Neural cell (in vitro differentiated cells): ENCODE results near the gene KIF4A.

Experiments used
- EP300 ChIP-seq: fragments of 450-650 bp; conservative IDR thresholded peaks from 2 replicates; pipeline ENCODE4 v1.6.1; 2014; ENCODE audit warnings: antibody characterized with exemption, mild to moderate bottlenecking, moderate library complexity; ENCODE audit not compliant: poor library complexity, severe bottlenecking
- EZH2 ChIP-seq: fragments of 200-600, 300-800 bp; shearing (Covaris generic), sonication (generic); IDR thresholded peaks from 2 replicates; pipeline ENCODE4 v1.6.1; 2014; ENCODE audit warnings: antibody characterized with exemption, low read length, borderline replicate concordance, mild to moderate bottlenecking; ENCODE audit not compliant: insufficient read depth, poor library complexity, severe bottlenecking
- MXI1 ChIP-seq: fragments of 450-650 bp; conservative IDR thresholded peaks from 2 replicates; pipeline ENCODE4 v1.6.1; 2014; ENCODE audit warnings: antibody characterized with exemption, mild to moderate bottlenecking; ENCODE audit not compliant: poor library complexity, severe bottlenecking
- POLR2AphosphoS5 ChIP-seq: IDR thresholded peaks from 2 replicates; pipeline ENCODE4 v1.6.1; 2012
- RAD21 ChIP-seq: fragments of 450-650 bp; conservative IDR thresholded peaks from 2 replicates; pipeline ENCODE4 v1.6.1; 2014; ENCODE audit warnings: antibody characterized with exemption, mild to moderate bottlenecking, moderate library complexity
- SMC3 ChIP-seq: fragments of 450-650 bp; conservative IDR thresholded peaks from 2 replicates; pipeline ENCODE4 v1.6.1; 2014; ENCODE audit warnings: antibody characterized with exemption, mild to moderate bottlenecking, moderate library complexity; ENCODE audit not compliant: poor library complexity
- TAF1 ChIP-seq: IDR thresholded peaks from 2 replicates; pipeline ENCODE4 v1.6.1; 2012; ENCODE audit warnings: low read depth
- TF ChIP-seq, protein P1 (sequence below): fragments of 450-650 bp; IDR thresholded peaks from 2 replicates; pipeline ENCODE4 v1.5.1; 2014; ENCODE audit warnings: antibody characterized with exemption, mild to moderate bottlenecking, moderate library complexity; ENCODE audit not compliant: poor library complexity, severe bottlenecking
- TF ChIP-seq, protein P2 (sequence below): IDR thresholded peaks from 2 replicates; pipeline ENCODE4 v1.6.1; 2012; ENCODE audit warnings: borderline replicate concordance

DNA sequence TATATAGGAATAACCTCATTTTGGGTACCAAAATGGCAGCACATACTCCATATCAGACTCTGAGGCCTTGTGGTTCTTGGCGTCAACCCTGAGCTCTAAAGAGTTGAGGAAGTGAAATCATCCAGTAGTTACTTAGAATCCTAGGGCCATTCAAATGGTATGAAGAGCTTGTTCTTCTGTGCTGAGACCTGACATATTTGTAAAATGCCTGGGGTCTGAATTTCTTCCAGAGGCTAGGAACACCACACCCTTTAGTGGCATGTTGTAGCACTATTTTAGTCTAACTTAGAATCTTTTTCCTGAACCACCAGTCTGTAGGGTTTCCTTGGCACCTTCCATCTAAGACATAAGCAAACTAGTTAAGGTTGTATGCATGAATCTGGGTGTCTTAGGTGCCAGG, 115.1 kb downstream of the KIF4A start:
- TF ChIP-seq, protein P1, sequence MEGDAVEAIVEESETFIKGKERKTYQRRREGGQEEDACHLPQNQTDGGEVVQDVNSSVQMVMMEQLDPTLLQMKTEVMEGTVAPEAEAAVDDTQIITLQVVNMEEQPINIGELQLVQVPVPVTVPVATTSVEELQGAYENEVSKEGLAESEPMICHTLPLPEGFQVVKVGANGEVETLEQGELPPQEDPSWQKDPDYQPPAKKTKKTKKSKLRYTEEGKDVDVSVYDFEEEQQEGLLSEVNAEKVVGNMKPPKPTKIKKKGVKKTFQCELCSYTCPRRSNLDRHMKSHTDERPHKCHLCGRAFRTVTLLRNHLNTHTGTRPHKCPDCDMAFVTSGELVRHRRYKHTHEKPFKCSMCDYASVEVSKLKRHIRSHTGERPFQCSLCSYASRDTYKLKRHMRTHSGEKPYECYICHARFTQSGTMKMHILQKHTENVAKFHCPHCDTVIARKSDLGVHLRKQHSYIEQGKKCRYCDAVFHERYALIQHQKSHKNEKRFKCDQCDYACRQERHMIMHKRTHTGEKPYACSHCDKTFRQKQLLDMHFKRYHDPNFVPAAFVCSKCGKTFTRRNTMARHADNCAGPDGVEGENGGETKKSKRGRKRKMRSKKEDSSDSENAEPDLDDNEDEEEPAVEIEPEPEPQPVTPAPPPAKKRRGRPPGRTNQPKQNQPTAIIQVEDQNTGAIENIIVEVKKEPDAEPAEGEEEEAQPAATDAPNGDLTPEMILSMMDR: no peak
- TF ChIP-seq, protein P2, sequence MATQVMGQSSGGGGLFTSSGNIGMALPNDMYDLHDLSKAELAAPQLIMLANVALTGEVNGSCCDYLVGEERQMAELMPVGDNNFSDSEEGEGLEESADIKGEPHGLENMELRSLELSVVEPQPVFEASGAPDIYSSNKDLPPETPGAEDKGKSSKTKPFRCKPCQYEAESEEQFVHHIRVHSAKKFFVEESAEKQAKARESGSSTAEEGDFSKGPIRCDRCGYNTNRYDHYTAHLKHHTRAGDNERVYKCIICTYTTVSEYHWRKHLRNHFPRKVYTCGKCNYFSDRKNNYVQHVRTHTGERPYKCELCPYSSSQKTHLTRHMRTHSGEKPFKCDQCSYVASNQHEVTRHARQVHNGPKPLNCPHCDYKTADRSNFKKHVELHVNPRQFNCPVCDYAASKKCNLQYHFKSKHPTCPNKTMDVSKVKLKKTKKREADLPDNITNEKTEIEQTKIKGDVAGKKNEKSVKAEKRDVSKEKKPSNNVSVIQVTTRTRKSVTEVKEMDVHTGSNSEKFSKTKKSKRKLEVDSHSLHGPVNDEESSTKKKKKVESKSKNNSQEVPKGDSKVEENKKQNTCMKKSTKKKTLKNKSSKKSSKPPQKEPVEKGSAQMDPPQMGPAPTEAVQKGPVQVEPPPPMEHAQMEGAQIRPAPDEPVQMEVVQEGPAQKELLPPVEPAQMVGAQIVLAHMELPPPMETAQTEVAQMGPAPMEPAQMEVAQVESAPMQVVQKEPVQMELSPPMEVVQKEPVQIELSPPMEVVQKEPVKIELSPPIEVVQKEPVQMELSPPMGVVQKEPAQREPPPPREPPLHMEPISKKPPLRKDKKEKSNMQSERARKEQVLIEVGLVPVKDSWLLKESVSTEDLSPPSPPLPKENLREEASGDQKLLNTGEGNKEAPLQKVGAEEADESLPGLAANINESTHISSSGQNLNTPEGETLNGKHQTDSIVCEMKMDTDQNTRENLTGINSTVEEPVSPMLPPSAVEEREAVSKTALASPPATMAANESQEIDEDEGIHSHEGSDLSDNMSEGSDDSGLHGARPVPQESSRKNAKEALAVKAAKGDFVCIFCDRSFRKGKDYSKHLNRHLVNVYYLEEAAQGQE: no peak
- TF ChIP-seq MXI1: no peak
- TF ChIP-seq TAF1: no peak
- no peak for TF ChIP-seq SMC3
- no peak for TF ChIP-seq RAD21
- no peak for TF ChIP-seq POLR2AphosphoS5
- no peak for TF ChIP-seq EZH2
- no peak for TF ChIP-seq EP300
